ENCODE measurements around the gene RNGTT. TPM values are rescaled to one million over a fixed set of nuclear protein-coding genes. Genes with fewer than 3 reads are reported as not detected.

Gene RNGTT
- total RNA-seq, 1 experiment from 2014 or later, result 15.7 TPM

DNA sequence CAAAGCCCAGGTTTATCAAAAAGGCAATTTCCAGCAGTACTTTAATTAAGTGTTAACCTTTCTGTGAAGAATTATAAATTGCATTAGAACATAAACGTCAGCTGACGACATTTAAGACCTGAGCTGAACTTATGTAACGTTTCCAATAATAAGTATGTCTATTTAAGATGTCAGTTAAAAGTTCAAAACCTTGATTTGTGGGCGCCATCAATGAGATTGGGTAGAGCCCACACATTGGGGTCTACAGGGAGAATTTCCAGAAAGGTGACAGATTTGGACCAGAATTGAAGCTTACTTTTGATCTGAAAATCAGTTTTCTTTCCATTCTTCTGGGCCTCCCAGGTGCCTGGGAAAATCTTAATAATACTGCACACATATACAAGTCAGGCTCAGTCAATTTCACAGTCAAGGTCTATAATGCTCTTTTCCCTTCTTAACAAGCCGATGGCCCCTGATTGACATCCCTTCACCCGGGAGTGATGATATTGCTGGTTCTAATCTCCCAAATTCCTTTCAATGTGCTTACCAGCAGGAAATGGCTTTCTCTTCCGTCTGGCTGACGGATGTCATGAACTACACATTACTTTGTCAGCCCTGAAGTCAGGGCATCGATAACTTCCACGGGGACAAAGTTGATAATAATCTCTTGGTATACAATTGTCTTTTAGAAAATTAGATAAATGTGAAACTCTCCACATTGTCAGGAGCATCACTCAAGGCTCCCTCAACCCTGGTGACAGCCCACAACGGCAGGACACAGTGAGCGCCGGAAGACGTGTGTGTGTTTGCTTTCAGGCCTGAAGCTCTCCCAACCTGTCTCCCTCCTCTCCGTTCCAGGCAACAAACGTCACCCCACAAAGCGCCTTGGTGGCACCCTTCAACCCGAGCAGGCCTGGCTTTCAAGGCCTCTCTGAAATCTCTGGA is 400.8 kb downstream of the RNGTT start:
- Histone ChIP-seq H3K9me2 (replicated peaks; ENCODE audit: low read length) (no peaks in the 10 kb centered on the region), H3K27me3 (ENCODE audit: low read length) (no peaks in the 10 kb centered on the region), H3K9ac (ENCODE audit: low read length) (no peak overlapping the region), H3K36me3 (ENCODE audit: low read depth, low read length) (no peaks in the 10 kb centered on the region), H3F3A (ENCODE audit: low read length, unreplicated experiment) (no peaks in the 10 kb centered on the region), H3K27ac (ENCODE audit: low read length) (no peak overlapping the region), H3K4me1 (ENCODE audit: insufficient read depth, low read length) (no peaks in the 10 kb centered on the region), H2AFZ (ENCODE audit: low read length) (no peak overlapping the region), H3K79me2 (ENCODE audit: low read length) (no peaks in the 10 kb centered on the region), H4K20me1 (ENCODE audit: low read length) (no peaks in the 10 kb centered on the region), H3K9me3 (ENCODE audit: low read length) (no peaks in the 10 kb centered on the region), H3K4me3 (ENCODE audit: low read length) (no peak overlapping the region), H3K4me2 (ENCODE audit: low read length) (no peak overlapping the region)
- ChIA-PET POLR2A (ENCODE audit: unreplicated experiment) (no interaction called here), CTCF (no interaction called here)
- intact Hi-C loops (cut with micrococcal nuclease), result no loop called here
- ATAC-seq (no peak), DNase-seq (no peak)
- BruUV-seq (replicated peaks), result no TSS peak
- TF ChIP-seq EZH2 (IDR thresholded peaks at IDR 0.05; ENCODE audit: low read length, unreplicated experiment), result no peak
- TF ChIP-seq EZH2phosphoT487 (IDR thresholded peaks at IDR 0.05; ENCODE audit: borderline replicate concordance, low read length), result no peak
- no peak for TF ChIP-seq CTCF (conservative IDR thresholded peaks at IDR 0.05; ENCODE audit: low read depth, low read length)

DNA sequence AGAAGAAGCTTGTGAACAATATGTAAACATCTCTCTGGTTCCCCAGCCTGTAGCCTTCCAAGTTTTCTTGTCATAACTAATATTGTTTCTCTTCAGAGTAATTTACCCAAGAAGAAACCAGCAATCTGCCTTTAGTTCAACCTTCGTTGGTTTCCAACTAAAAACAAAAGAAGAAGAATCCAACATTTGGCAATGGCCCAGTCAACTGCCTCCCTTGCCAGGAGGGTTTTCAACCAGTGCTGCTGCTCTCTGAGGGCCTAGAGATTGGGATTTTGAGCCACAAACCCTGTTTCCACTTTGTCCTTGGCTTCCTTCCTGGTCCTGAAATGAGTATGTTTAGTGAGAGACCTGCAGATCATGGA is 401.5 kb downstream of the RNGTT start:
- no peak for ATAC-seq
- Histone ChIP-seq H3K36me3 (ENCODE audit: low read depth, low read length) (no peaks in the 10 kb centered on the region), H3K79me2 (ENCODE audit: low read length) (no peaks in the 10 kb centered on the region), H3K4me2 (ENCODE audit: low read length) (no peak overlapping the region), H3K9ac (ENCODE audit: low read length) (no peak overlapping the region), H2AFZ (ENCODE audit: low read length) (no peak overlapping the region), H4K20me1 (ENCODE audit: low read length) (no peaks in the 10 kb centered on the region), H3K9me2 (replicated peaks; ENCODE audit: low read length) (no peaks in the 10 kb centered on the region), H3K4me1 (ENCODE audit: insufficient read depth, low read length) (no peaks in the 10 kb centered on the region), H3K27me3 (ENCODE audit: low read length) (no peaks in the 10 kb centered on the region), H3K4me3 (ENCODE audit: low read length) (no peak overlapping the region), H3F3A (ENCODE audit: low read length, unreplicated experiment) (no peaks in the 10 kb centered on the region), H3K9me3 (ENCODE audit: low read length) (no peaks in the 10 kb centered on the region), H3K27ac (ENCODE audit: low read length) (no peak overlapping the region)
- intact Hi-C loops (cut with micrococcal nuclease), result no loop called here
- ChIA-PET POLR2A (ENCODE audit: unreplicated experiment) (no interaction called here), CTCF (no interaction called here)
- BruUV-seq (replicated peaks), result no TSS peak
- no peak for DNase-seq
- TF ChIP-seq CTCF (conservative IDR thresholded peaks at IDR 0.05; ENCODE audit: low read depth, low read length), result no peak
- no peak for TF ChIP-seq EZH2 (IDR thresholded peaks at IDR 0.05; ENCODE audit: low read length, unreplicated experiment)
- no peak for TF ChIP-seq EZH2phosphoT487 (IDR thresholded peaks at IDR 0.05; ENCODE audit: borderline replicate concordance, low read length)

Measured in PC-3 (cell line).